ENCODE data around the gene LMNB1.

DNA sequence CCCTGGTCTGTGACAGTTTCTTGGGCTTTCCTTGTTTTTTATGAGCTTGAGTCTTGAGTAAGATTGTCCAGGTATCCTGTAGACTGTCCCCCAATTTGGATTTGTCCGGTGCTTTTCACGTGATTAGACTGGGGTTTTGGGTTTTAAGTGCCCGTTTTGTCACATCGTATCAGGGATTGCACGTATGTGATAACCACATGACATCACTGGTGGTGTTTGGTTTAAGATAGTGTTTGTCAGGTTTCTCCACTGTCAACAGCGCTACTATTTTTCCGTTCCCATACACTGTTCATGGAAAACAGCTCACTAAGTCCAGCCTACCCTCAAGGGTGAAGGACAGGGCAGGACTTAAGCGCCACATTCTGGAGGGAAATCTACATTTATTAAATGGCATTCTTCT lies 39.7 kb downstream of the LMNB1 start:
- TF ChIP-seq CTCF (IDR thresholded peaks at IDR 0.05) (no peak), POLR2A (IDR thresholded peaks at IDR 0.05) (no peak)
